HG03045 (cell line): ENCODE results near the gene SEMA3F.

Experiments
- ATAC-seq: cut with Tn5 transposase; IDR thresholded peaks from one replicate; pipeline ENCODE4 v1.9.1; 2021; ENCODE audit warnings: mild to moderate bottlenecking, moderate library complexity; ENCODE audit not compliant: unreplicated experiment

SEMA3F gene

GRCh38 chr3:50169232-50169832, 14.2 kb downstream of the SEMA3F start:
- ATAC-seq = no peak

DNA sequence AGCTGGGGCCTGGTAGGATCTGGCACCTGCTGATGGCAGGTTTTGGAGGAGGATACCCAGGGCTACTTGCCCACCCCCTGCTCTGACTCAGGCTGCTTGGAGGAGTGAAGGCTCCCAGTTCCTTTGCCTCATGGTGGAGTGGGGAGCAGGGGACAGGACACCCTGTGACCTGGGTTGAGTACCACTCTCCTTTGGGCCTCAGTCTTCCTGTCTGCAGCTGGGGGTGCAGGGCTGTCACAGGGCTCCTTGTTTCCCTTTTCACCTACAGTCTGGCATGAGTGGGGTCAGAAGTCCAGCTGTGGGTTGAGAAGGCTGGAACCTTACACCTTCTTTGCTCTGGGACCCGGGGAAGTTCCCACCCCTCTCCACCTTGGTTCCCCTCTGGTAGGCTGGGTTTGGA, 14.7 kb downstream of the SEMA3F start:
- ATAC-seq = no peak

GRCh38 chr3:50170689-50171088, 15.6 kb downstream of the SEMA3F start:
- no peak for ATAC-seq

- ATAC-seq = no peak
These were observed 16.6 kb downstream of the SEMA3F start for GRCh38 chr3:50171540-50172301.

DNA sequence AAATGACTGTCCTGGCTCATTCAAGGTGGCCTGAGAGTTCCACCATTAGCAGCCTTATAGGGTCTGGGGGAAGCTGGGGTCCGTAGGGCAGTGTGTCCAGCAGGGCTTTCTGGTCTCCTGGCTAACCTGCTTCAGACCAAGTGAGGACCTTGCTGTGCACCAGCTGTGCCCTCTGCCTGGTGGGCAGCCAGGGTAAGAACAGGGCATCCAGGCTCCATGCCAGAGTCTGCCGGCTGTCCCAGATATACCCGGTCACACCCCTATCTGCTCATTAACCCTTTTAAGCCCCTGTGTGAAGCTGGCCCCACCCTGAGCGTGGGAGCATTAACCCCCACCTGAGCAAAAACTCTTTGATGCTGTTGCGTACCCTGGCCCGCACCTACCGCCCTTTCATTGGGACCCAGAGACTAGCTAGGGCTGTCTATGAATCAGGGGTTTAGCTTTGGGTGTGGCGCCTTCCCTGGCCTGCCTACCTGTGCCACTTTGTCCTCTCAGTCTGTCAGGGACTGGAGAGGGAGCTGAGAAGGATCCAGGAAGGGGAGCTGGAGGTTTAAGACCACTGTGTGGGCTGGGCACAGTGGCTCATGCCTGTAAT, 17.6 kb downstream of the SEMA3F start:
- ATAC-seq = no peak

- ATAC-seq = no peak
These were observed 18.8 kb downstream of the SEMA3F start for GRCh38 chr3:50173685-50174516.

DNA sequence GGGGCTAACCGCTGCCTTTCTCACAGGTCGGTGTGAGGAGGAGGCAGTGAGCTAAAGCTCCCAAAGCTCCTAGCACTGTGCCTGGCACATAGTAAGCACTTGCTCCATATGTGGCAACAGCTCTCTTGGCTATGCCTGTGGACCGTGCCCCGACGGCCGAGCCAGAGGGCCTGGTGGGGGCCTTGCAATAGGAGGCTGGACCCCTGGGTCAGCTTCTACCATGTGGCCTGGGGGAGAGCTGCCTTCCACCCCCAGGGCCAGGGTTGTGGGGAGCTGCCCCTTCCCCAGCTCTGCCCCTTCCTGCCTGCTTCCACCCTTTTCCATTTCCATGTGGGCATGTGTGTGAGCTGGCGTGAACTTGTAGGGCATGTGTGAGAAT, 19.4 kb downstream of the SEMA3F start:
- ATAC-seq = no peak

- ATAC-seq = no peak
These were observed 19.9 kb downstream of the SEMA3F start for GRCh38 chr3:50174947-50175524.

DNA sequence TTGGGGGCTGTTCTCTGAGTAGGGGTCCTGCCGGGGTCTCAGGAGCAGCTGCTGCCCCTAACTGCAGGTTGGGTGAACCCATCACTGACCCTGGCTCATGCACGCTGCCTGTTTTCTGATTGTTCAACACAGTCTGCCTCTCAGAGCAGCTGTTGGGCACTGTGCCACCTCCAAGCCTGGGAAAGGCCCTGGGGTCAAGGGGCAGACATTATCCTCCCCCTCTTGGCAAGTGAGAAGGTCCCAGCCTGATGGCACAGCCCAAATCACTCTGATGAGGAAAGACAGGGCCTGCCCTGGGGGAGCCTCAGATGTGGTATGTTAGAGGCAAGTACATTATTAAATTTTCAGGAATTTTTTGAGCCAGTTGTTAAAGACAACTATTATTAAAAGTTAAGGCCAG, 22.2 kb downstream of the SEMA3F start:
- ATAC-seq = no peak

GRCh38 chr3:50179710-50180109, 24.6 kb downstream of the SEMA3F start:
- no peak for ATAC-seq

DNA sequence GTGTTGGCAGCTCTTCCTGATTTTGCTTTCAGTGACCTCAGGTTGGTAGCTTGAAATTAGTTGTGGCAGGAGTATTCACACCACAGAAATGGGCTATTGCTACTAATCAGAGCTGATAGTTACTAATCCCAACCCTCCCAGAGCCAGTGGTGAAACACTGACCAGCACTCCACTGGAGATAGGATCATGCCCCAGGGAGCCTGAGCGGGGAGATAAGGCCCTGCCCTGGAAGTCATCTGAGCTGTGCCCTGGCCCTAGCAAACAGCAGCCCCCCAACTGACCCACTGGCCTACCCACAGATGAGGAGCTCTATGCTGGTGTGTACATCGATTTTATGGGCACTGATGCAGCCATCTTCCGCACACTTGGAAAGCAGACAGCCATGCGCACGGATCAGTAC, 26.9 kb downstream of the SEMA3F start:
- no peak for ATAC-seq

DNA sequence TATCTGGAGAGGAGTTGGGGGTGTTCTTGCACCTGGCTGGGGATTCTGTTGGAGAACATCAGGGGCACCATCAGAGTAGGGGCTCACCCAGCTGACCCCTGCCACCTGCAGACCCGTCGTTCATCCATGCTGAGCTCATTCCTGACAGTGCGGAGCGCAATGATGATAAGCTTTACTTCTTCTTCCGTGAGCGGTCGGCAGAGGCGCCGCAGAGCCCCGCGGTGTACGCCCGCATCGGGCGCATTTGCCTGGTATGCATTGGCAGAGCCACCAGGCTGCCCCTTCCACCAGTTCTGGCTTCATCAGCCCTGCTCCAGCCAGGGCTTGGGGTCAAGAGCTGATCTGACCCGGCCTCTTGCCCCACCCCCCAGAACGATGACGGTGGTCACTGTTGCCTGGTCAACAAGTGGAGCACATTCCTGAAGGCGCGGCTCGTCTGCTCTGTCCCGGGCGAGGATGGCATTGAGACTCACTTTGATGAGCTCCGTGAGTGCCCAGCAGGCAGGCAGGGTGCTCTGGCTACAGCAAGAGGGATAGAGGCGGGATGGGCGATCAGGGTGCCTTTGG, 27.5 kb downstream of the SEMA3F start:
- no peak for ATAC-seq

GRCh38 chr3:50183755-50184154, 28.6 kb downstream of the SEMA3F start:
- ATAC-seq = no peak

- ATAC-seq = no peak
These were observed 29.3 kb downstream of the SEMA3F start for GRCh38 chr3:50184242-50184978.

- no peak for ATAC-seq
These were observed 30.1 kb downstream of the SEMA3F start for GRCh38 chr3:50185230-50185629.

GRCh38 chr3:50186096-50186495, 31.0 kb downstream of the SEMA3F start:
- no peak for ATAC-seq

- ATAC-seq = no peak
These were observed 32.6 kb downstream of the SEMA3F start for GRCh38 chr3:50187750-50188149.

DNA sequence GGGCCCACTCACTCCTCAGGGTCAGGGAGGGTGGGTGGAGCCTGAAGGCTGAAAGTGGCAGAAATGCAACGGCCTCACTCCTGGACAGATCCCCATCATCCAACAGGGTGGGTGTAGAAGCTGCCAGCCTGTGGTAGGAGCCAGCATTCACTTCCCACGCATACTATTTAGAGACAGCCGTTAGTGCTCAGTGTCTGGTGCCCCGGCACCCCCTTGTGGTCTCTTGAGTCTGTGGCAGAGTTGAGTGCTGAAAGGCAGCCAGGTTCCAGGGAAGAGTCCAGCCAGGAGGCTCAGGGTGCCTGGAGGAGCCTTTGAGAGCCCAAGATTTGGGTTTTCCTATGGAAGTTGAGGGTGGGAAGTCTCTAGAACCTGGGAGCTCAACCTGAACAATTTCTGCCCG, 34.1 kb downstream of the SEMA3F start:
- ATAC-seq = no peak

- no peak for ATAC-seq
These were observed 34.9 kb downstream of the SEMA3F start for GRCh38 chr3:50189989-50190388.
